ENCODE results near the gene TMEM201. TPM values are rescaled to one million over a fixed set of nuclear protein-coding genes. Genes with fewer than 3 reads are reported as not detected.
"Not testable (repeated sequence)": the region's sequence is repeated elsewhere in the genome, so short reads cannot be mapped to it uniquely, and the experiment has no call there.

TMEM201 gene
- polyA plus RNA-seq, 2 of the 4 experiments (the other 2 are of a cell fraction) = 1.9 to 8.7 TPM

- DNase-seq (ENCODE audit: low read depth in 1 of 2, low spot score in 1 of 2) (no peak), ATAC-seq (no peak), FAIRE-seq (no peak)
- Histone ChIP-seq H3K9me3 (no peaks in the 10 kb centered on the region), H3K4me1 (peaks cover 20% of the 10 kb centered on the region), H3K4me3 (no peak overlapping the region), H3K27ac (no peak overlapping the region), H3K4me2 (no peak overlapping the region)
- 86% methylated on average over 11 of the region's 11 CpGs for WGBS (ENCODE audit: missing lambda C conversion rate)
- ChIA-PET CTCF (interaction anchor here (0.6 kb wide), 1 partner anchor 25 kb away, joined by 4 read pairs; no protein-coding TSS in a partner anchor), POLR2A (interaction anchor here (1.6 kb wide), 1 partner anchor 20 kb away, joined by 4 read pairs; the partner anchor contains the start of gene SLC25A33)
- TF ChIP-seq POLR2AphosphoS2 (conservative IDR thresholded peaks at IDR 0.05; ENCODE audit: low read length) (no peak), ZNF302 (CRISPR knock-in tag; IDR thresholded peaks at IDR 0.05) (no peak), HEYL (CRISPR knock-in tag; IDR thresholded peaks at IDR 0.05) (no peak)
These were observed 29.7 kb upstream of the TMEM201 start for GRCh38 chr1:9558946-9559545.

GRCh38 chr1:9559673-9560072 lies 29.0 kb upstream of the TMEM201 start:
- DNase-seq (ENCODE audit: low read depth in 1 of 2, low spot score in 1 of 2) (no peak), ATAC-seq (no peak), FAIRE-seq (no peak)
- Histone ChIP-seq H3K4me3 (no peak overlapping the region), H3K9me3 (no peaks in the 10 kb centered on the region), H3K4me2 (no peak overlapping the region), H3K4me1 (peaks cover 20% of the 10 kb centered on the region), H3K27ac (no peak overlapping the region)
- TF ChIP-seq POLR2A (IDR thresholded peaks at IDR 0.05; ENCODE audit: low read length) (no peak), MAX (IDR thresholded peaks at IDR 0.05) (no peak), CBX8 (IDR thresholded peaks at IDR 0.05) (no peak), FOSL2 (IDR thresholded peaks at IDR 0.05) (no peak), FOSL2 (CRISPR knock-in tag; IDR thresholded peaks at IDR 0.05) (no peak), RFX5 (IDR thresholded peaks at IDR 0.05) (no peak), GATA3 (IDR thresholded peaks at IDR 0.05; ENCODE audit: borderline replicate concordance) (no peak), HDAC2 (IDR thresholded peaks at IDR 0.05) (no peak), FOXS1 (CRISPR knock-in tag; IDR thresholded peaks at IDR 0.05) (no peak), CBX2 (IDR thresholded peaks at IDR 0.05; ENCODE audit: borderline replicate concordance, low read depth) (no peak), BHLHE40 (IDR thresholded peaks at IDR 0.05; ENCODE audit: low read depth, low read length) (no peak)
- TF ChIP-seq, protein P1, sequence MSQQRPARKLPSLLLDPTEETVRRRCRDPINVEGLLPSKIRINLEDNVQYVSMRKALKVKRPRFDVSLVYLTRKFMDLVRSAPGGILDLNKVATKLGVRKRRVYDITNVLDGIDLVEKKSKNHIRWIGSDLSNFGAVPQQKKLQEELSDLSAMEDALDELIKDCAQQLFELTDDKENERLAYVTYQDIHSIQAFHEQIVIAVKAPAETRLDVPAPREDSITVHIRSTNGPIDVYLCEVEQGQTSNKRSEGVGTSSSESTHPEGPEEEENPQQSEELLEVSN (IDR thresholded peaks at IDR 0.05; ENCODE audit: borderline replicate concordance, low read depth) = no peak
- 97% methylated on average over 5 of the region's 5 CpGs for WGBS (ENCODE audit: missing lambda C conversion rate)
- POLR2A ChIA-PET = no interaction called here
- CTCF ChIA-PET = no interaction called here

DNA sequence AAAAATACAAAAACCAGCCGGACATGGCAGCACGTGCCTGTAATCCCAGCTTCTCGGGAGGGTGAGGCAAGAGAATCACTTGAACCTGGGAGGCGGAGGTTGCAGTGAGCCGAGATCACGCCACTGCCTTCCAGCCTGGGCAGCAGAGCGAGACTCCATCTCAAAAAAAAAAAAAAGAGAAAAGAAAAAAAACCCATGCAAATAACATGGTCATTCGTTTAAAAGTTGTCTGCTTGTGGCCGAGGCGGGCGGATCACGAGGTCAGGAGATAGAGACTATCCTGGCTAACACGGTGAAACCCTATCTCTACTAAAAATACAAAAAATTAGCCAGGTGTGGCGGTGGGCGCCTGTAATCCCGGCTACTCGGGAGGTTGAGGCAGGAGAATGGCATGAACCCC lies 28.6 kb upstream of the TMEM201 start:
- ATAC-seq; H3K9me3 ChIP-seq; FAIRE-seq; H3K27ac ChIP-seq; CTCF ChIA-PET; H3K4me3 ChIP-seq; POLR2A ChIA-PET; H3K4me2 ChIP-seq; DNase-seq (ENCODE audit: low read depth in 1 of 2, low spot score in 1 of 2): not testable (repeated sequence)
- 94% methylated on average over 16 of the region's 17 CpGs for WGBS (ENCODE audit: missing lambda C conversion rate)
- peaks cover 17% of the 10 kb centered on the region for H3K4me1 ChIP-seq

DNA sequence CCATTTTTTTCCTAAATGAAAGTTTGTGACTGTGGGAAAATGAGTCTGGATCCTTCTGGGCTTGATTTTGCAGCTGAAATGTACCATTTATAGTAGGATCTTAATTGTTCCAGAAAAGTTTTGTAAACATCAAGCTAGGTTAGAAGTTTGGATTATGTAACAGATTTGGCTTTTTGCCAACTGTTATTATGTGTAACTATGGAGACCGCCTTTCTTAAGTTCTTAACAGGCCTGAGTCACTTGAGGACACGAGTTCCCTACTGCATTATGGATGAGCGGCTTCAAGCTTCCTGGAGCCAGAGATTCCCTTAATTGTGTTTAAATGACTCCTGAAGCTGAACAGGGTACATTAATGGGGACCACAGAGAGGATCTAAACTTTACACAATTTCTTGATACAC lies 27.3 kb upstream of the TMEM201 start:
- H3K4me3 ChIP-seq = no peak overlapping the region
- no peak for FAIRE-seq
- H3K27ac ChIP-seq = no peak overlapping the region
- peak; percentile 70 to 76; a peak in 5 of 6 replicates for ATAC-seq
- ChIA-PET POLR2A (interaction anchor here (1.5 kb wide), 1 partner anchor 22 kb away, joined by 3 read pairs; the partner anchor contains the start of gene SLC25A33), CTCF (interaction anchor here (0.5 to 1.8 kb wide), 2 partner anchors 12 to 286 kb away, joined by 3 to 7 read pairs; no protein-coding TSS in a partner anchor)
- TF ChIP-seq EP300 (IDR thresholded peaks at IDR 0.05) = no peak
- TF ChIP-seq ZC3H11A (IDR thresholded peaks at IDR 0.05) = no peak
- no peak for TF ChIP-seq USF2 (IDR thresholded peaks at IDR 0.05)
- no peak for TF ChIP-seq HEYL (CRISPR knock-in tag; IDR thresholded peaks at IDR 0.05)
- WGBS (ENCODE audit: missing lambda C conversion rate) = 42% methylated on average over 3 of the region's 3 CpGs
- H3K4me2 ChIP-seq = 0 out of 3 replicates have a peak overlapping the region, but pooled peaks have one; percentile 16
- H3K4me1 ChIP-seq = peaks cover 11% of the 10 kb centered on the region
- peak in 1 of 2 experiments; percentile 73 for DNase-seq (ENCODE audit: low read depth in 1 of 2, low spot score in 1 of 2)
- H3K9me3 ChIP-seq = no peaks in the 10 kb centered on the region

All from A549 (cell line).